ENCODE data around the gene ARAP3. TPM values are rescaled to one million over a fixed set of nuclear protein-coding genes. Genes with fewer than 3 reads are reported as not detected.
A peak's percentile ranks its signal among the peaks of the same experiment; 100 is the strongest.

ARAP3 gene
- total and polyA plus RNA-seq, 9 of the 15 experiments (the other 6 are each of a cell fraction or from before 2014, with no cell fraction given) = 0.83 to 25.7 (median 6.4) TPM

GRCh38 chr5:141636106-141636412 is 46.0 kb downstream of the ARAP3 start (continued):
- no peak for TF ChIP-seq ZNF165 (CRISPR knock-in tag; IDR thresholded peaks at IDR 0.05; ENCODE audit: borderline replicate concordance)
- TF ChIP-seq, protein P1, sequence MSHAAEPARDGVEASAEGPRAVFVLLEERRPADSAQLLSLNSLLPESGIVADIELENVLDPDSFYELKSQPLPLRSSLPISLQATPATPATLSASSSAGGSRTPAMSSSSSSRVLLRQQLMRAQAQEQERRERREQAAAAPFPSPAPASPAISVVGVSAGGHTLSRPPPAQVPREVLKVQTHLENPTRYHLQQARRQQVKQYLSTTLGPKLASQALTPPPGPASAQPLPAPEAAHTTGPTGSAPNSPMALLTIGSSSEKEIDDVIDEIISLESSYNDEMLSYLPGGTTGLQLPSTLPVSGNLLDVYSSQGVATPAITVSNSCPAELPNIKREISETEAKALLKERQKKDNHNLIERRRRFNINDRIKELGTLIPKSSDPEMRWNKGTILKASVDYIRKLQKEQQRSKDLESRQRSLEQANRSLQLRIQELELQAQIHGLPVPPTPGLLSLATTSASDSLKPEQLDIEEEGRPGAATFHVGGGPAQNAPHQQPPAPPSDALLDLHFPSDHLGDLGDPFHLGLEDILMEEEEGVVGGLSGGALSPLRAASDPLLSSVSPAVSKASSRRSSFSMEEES (CRISPR knock-in tag; IDR thresholded peaks at IDR 0.05) = no peak
- TF ChIP-seq ZNF143 (CRISPR knock-in tag; IDR thresholded peaks at IDR 0.05) = no peak
- no peak for TF ChIP-seq RUNX1 (IDR thresholded peaks at IDR 0.05; ENCODE audit: low read depth)
- TF ChIP-seq ETV5 (CRISPR knock-in tag; IDR thresholded peaks at IDR 0.05; ENCODE audit: low read depth) = no peak
- TF ChIP-seq HBP1 (CRISPR knock-in tag; IDR thresholded peaks at IDR 0.05) = no peak
- no peak for TF ChIP-seq ZNF311 (CRISPR knock-in tag; IDR thresholded peaks at IDR 0.05)
- no peak for TF ChIP-seq XRCC3 (IDR thresholded peaks at IDR 0.05)
- no peak for TF ChIP-seq TAF1 (IDR thresholded peaks at IDR 0.05; ENCODE audit: control insufficient read depth, extremely low read depth, insufficient read depth, low read length, severe bottlenecking)
- TF ChIP-seq RFX5 (IDR thresholded peaks at IDR 0.05; ENCODE audit: low read depth, low read length) = no peak
- TF ChIP-seq ZBTB40 (IDR thresholded peaks at IDR 0.05) = 0 out of 2 replicates have a peak, but pooled peaks have one; percentile 22
- no peak for TF ChIP-seq ZBTB40 (CRISPR knock-in tag; IDR thresholded peaks at IDR 0.05)
- TF ChIP-seq MAFG (tag; conservative IDR thresholded peaks at IDR 0.05) = no peak
- TF ChIP-seq MAZ (CRISPR knock-in tag; conservative IDR thresholded peaks at IDR 0.05 in 1 of 2, IDR thresholded peaks at IDR 0.05 in 1 of 2) = no peak
- no peak for TF ChIP-seq ZFP36 (IDR thresholded peaks at IDR 0.05; ENCODE audit: low read depth, low read length, partially characterized antibody)
- no peak for TF ChIP-seq ZNF12 (CRISPR knock-in tag; IDR thresholded peaks at IDR 0.05)
- TF ChIP-seq POLR3A (IDR thresholded peaks at IDR 0.05; ENCODE audit: borderline replicate concordance, extremely low read depth, insufficient read depth, insufficient read length) = no peak
- no peak for TF ChIP-seq ZC3H11A (IDR thresholded peaks at IDR 0.05; ENCODE audit: low read depth, low read length)

Measured in K562 (cell line).